ENCODE measurements around the gene MLLT3.

GRCh38 chr9:20511686-20512085 is 110.6 kb downstream of the MLLT3 start:
- no peak for TF ChIP-seq CTCF (IDR thresholded peaks at IDR 0.05; ENCODE audit: low read length)
- no peak for TF ChIP-seq EZH2phosphoT487 (IDR thresholded peaks at IDR 0.05; ENCODE audit: low read length)
- no peak for TF ChIP-seq EZH2 (optimal IDR thresholded peaks at IDR 0.05; ENCODE audit: low read depth, low read length)

Measured in MM.1S (cell line).